ENCODE measurements around the gene CCDC116.
"Not testable (repeated sequence)": the region's sequence is repeated elsewhere in the genome, so short reads cannot be mapped to it uniquely, and the experiment has no call there.

Gene CCDC116

GRCh38 chr22:21628386-21629254, 3.9 kb upstream of the CCDC116 start:
- peak in 1 of 58 donors; percentile 42 for DNase-seq

GRCh38 chr22:21629255-21630149, 3.1 kb upstream of the CCDC116 start, which contains the start of gene YDJC:
Gene YDJC (minus strand): TSS chr22:21630022. CDS start chr22:21630014, 8 bp downstream.
- peak; percentile 29 to 92 (median 82) for DNase-seq

- DNase-seq: no peak
Observed at GRCh38 chr22:21631025-21631424, 1.5 kb upstream of the CCDC116 start.

- no peak for DNase-seq
Observed at GRCh38 chr22:21632931-21633330, 371 bp downstream of the CCDC116 start.

GRCh38 chr22:21633481-21633880, 921 bp downstream of the CCDC116 start:
- no peak for DNase-seq

GRCh38 chr22:21634081-21634480, 1.5 kb downstream of the CCDC116 start:
- no peak for DNase-seq

- DNase-seq: no peak
Observed at GRCh38 chr22:21634844-21635243, 2.3 kb downstream of the CCDC116 start.

GRCh38 chr22:21635771-21636510, 3.4 kb downstream of the CCDC116 start:
- no peak for DNase-seq

GRCh38 chr22:21636629-21637218, 4.2 kb downstream of the CCDC116 start:
- no peak for DNase-seq

GRCh38 chr22:21637450-21637849, 4.9 kb downstream of the CCDC116 start:
- not testable (repeated sequence) for DNase-seq

GRCh38 chr22:21639359-21639758, 6.8 kb downstream of the CCDC116 start:
- no peak for DNase-seq

- no peak for DNase-seq
Observed at GRCh38 chr22:21640810-21641209, 8.2 kb downstream of the CCDC116 start.

- DNase-seq: peak in 17 of 58 donors; percentile 19 to 55 (median 39)
Observed at GRCh38 chr22:21641417-21641788, 8.8 kb downstream of the CCDC116 start.

GRCh38 chr22:21641789-21642583, 9.4 kb downstream of the CCDC116 start, which contains the start of gene SDF2L1:
Gene SDF2L1 (plus strand): TSS chr22:21642302. CDS start chr22:21642337, 35 bp downstream.
- DNase-seq: peak; percentile 41 to 99 (median 96)

GRCh38 chr22:21642584-21643448, 10.3 kb downstream of the CCDC116 start:
- DNase-seq: peak in 32 of 58 donors; percentile 4 to 55 (median 18)

GRCh38 chr22:21643533-21644357, 11.2 kb downstream of the CCDC116 start:
- no peak for DNase-seq

GRCh38 chr22:21645513-21645912, 13.0 kb downstream of the CCDC116 start:
- DNase-seq: not testable (repeated sequence)
